ENCODE measurements around the gene PGM2.

PGM2 gene

GRCh38 chr4:37858872-37859271, 32.4 kb downstream of the PGM2 start:
- in situ Hi-C loops (cut with HindIII; ENCODE audit: low sequenced_read_pairs) = loop anchor here (25.0 kb wide), 1 partner anchor 178 kb away; no protein-coding TSS in a partner anchor

GRCh38 chr4:37860266-37860665, 33.8 kb downstream of the PGM2 start:
- in situ Hi-C loops (cut with HindIII; ENCODE audit: low sequenced_read_pairs) = loop anchor here (25.0 kb wide), 1 partner anchor 177 kb away; no protein-coding TSS in a partner anchor

DNA sequence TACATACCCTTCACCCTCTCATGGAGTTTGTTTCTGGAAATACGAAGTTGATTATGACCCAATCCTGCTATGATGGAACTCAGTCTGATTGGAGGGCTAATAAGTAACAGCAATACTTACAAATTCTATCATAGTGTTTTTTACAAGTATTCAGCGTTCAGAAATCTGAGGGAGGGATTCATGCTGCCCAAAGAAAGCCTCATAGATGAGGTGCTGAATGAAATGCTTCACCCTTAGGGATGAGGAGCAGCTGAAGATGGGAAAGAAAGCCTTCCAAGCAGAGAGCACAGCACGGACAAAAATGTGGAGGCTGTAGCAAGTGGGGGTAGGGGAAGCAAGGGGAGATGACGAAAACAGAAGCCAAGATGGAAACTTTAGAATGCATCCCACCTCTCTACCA, 36.5 kb downstream of the PGM2 start:
- in situ Hi-C loops (cut with HindIII; ENCODE audit: low sequenced_read_pairs) = loop anchor here (25.0 kb wide), 1 partner anchor 174 kb away; no protein-coding TSS in a partner anchor

GRCh38 chr4:37864786-37865185, 38.3 kb downstream of the PGM2 start:
- in situ Hi-C loops (cut with HindIII; ENCODE audit: low sequenced_read_pairs) = loop anchor here (25.0 kb wide), 1 partner anchor 173 kb away; no protein-coding TSS in a partner anchor

- in situ Hi-C loops (cut with HindIII; ENCODE audit: low sequenced_read_pairs) = loop anchor here (25.0 kb wide), 1 partner anchor 172 kb away; no protein-coding TSS in a partner anchor
These were observed 39.0 kb downstream of the PGM2 start for GRCh38 chr4:37865450-37865849.

DNA sequence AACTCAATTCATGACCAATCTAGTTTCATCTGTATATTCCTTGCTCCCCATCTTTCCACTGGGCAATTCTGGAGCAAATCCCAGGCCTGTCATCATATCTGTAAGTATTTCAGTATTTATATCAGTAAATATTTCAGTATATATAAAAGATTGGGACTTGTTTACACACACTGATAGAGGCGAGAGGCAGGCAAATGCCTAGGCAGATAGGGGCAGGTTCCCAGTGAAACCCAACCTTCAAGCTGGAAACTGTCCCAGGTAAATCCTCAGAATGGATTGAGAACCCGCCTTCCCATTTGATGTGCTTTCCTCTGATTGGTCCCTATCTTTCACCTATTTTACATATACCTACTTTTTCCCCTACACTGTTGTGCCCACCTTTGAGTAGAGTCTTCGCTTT, 40.6 kb downstream of the PGM2 start:
- in situ Hi-C loops (cut with HindIII; ENCODE audit: low sequenced_read_pairs) = loop anchor here (25.0 kb wide), 1 partner anchor 170 kb away; no protein-coding TSS in a partner anchor

DNA sequence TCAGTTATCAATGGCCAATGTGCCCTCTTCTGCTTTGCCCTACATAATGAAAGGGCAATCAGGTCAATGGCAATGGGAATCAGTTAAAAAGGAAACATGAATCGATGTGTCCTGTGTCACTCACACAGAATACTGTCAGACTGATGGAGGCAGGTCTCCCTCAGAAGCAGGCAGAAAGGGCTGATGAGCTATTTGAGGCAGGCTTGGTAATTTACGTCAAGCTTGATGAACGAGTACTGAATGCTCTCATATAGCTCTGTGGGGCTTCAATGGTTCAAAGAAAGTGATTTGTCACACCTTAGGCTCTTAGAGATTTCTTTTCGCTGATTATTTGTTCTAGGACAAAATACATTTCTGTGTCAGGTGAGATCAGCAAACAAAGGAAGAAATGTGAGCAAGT, 41.8 kb downstream of the PGM2 start:
- in situ Hi-C loops (cut with HindIII; ENCODE audit: low sequenced_read_pairs) = loop anchor here (25.0 kb wide), 1 partner anchor 169 kb away; no protein-coding TSS in a partner anchor

- in situ Hi-C loops (cut with HindIII; ENCODE audit: low sequenced_read_pairs) = loop anchor here (25.0 kb wide), 1 partner anchor 165 kb away; no protein-coding TSS in a partner anchor
These were observed 46.0 kb downstream of the PGM2 start for GRCh38 chr4:37872310-37872988.

DNA sequence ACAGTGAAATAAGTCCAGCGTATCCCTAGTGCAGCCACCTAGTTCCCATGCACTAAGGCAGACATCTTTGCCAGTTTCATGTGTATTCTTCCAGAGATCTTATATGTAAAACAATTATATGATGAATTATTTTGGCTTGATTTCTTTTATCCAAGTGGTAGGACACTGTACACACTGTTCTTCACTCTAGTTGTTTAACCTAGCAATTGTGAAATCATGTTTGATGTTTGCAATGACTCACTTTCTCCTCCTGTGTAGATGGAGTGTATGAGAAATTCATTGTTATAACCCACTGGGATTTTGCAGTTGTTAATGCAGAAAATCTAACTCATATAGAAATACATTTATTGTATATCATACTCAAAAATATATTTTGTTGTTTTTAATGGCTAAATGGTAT, 46.9 kb downstream of the PGM2 start:
- in situ Hi-C loops (cut with HindIII; ENCODE audit: low sequenced_read_pairs) = loop anchor here (25.0 kb wide), 1 partner anchor 164 kb away; no protein-coding TSS in a partner anchor

GRCh38 chr4:37876156-37876555, 49.7 kb downstream of the PGM2 start:
- in situ Hi-C loops (cut with HindIII; ENCODE audit: low sequenced_read_pairs) = no loop called here

GRCh38 chr4:37879365-37879764, 52.9 kb downstream of the PGM2 start:
- in situ Hi-C loops (cut with HindIII; ENCODE audit: low sequenced_read_pairs) = no loop called here

DNA sequence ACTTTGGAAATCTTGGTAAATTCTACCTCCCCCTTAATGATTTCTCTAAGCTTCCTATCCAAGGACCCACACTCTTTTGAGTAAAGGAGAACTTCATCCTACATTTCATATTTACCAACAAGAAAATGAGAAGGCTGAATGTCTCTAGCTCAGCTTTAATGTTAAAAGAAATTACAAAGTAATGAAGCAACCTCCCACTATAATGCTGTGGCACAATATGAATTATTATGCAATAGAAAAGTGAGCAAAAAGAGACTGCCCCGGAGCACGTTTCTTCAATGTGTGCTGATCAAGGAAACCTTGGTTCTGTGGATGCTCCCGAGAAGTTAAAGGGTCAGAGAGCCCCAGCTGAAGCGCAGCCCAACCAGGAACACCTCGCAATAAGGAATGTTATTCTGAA, 55.3 kb downstream of the PGM2 start:
- in situ Hi-C loops (cut with HindIII; ENCODE audit: low sequenced_read_pairs) = no loop called here

- in situ Hi-C loops (cut with HindIII; ENCODE audit: low sequenced_read_pairs) = no loop called here
These were observed 56.3 kb downstream of the PGM2 start for GRCh38 chr4:37882665-37883296.

DNA sequence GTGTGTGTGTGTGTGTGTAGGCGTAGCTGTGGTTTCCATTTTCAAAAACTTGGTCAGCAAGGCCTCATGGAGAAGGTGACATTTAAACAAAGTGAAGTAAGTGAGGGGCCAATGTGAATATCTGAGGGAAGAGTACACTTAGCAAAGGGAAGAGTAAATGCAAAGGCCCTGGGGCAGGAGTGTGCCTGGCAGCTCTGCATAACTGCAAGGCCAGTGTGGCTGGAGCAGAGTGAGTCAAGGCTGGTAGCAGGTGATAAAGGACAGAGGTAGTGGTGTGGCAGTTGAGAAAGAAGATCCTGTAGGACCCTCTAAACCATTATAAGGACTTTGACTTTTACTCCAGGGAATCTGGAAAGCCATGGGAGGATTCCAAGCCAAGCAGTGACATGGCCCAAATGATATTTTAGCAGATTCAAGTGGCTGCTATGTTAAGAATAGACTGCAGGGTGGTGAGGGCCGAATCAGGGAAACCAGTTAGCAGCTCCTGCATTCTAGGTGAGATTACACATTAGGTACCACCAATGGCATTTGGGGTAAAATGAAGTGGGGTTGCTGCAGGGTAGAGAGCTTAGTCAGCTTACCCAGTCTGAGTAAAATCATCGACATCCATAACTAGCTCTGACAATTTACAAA, 58.5 kb downstream of the PGM2 start:
- in situ Hi-C loops (cut with HindIII; ENCODE audit: low sequenced_read_pairs) = no loop called here

DNA sequence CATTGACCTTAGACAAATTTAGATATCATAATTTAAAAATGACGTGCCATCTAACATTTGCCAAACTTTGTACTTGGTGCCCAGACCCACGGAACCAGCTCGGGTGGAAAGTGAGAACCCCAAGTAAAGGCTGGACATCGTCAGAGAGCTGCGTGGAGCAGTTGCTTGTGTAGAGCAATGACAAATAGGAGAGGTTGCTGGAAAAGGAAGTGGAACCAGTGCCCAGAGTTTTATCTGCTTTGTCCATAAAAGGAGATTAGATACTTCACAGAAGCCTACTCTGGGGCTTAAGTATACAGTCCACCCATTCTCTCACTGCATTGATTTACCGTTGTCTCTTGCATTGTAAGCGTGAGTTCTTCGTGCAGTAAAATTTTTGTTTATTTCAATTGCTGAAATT, 59.0 kb downstream of the PGM2 start:
- in situ Hi-C loops (cut with HindIII; ENCODE audit: low sequenced_read_pairs) = no loop called here

- in situ Hi-C loops (cut with HindIII; ENCODE audit: low sequenced_read_pairs) = no loop called here
These were observed 63.6 kb downstream of the PGM2 start for GRCh38 chr4:37889849-37890800.

GRCh38 chr4:37890801-37891259, 64.3 kb downstream of the PGM2 start, which contains the start of gene TBC1D1:
TSS of gene TBC1D1 (plus strand) at chr4:37891084. CDS start at chr4:37902096, 11,012 bp downstream.
- in situ Hi-C loops (cut with HindIII; ENCODE audit: low sequenced_read_pairs) = no loop called here

DNA sequence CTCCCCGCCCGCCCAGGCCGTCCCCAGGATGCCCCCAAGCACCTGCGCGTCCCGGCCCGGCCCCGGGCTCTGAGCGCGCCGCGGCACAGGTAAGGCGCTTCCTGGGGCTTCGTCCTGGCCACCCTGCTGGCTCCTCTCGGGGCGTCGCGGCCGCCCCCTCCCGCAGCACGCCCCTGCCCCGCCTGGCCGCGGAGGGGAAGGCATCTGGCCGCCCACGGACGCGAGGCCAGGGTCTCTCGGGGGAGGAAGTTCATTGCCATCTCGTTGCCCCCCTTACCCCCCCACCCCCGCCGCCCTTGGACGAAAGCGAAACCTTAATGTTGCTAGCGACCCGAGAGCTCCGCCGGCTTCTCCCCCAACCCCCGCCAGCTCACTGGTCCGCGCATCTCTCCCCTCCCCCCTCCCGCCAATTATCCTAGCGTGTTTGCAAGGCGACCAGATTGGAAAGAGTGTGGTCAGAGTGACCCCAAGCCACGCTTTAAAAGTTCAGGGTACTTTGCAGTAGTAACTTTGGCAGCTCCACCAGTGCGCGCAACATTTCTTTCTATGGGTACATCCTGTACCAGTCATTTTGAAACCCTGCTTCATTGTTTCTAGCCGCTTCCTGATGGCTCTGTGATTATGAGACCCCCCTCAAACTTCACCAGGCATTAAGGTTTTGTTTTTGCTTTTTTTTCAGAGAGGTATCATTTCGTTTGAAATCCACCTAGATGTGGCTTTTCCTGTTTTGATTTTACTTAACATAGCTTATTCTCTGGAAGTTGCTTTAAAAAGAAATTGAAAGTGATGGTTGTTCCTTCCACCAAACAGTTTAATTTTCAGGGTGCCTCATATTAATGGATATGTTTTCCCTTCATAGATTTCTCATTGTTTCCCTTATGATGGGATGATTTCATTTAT, 65.0 kb downstream of the PGM2 start:
- in situ Hi-C loops (cut with HindIII; ENCODE audit: low sequenced_read_pairs) = no loop called here

DNA sequence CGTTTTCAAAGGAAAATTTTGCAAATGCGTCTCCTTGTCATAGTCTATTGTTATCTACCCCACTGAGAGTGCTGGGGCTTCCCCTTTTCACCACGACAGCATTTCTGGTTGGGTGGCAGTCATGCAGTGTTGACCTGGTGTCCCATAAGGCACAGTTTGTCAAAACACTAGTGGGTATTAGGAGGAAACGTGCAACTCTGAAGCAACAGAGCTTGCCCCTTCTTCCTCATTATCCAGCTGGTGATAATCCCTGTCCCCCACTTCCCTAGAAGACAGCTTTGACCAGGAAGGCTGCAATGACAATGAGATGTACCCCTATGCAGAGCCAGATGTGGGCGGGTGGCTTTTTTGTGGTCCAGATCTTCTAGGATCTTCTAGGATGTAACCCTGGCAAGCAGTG, 66.2 kb downstream of the PGM2 start:
- in situ Hi-C loops (cut with HindIII; ENCODE audit: low sequenced_read_pairs) = no loop called here
